ENCODE results near the gene ANKRD33.
A peak's percentile ranks its signal among the peaks of the same experiment; 100 is the strongest.

Gene ANKRD33

GRCh38 chr12:51907856-51908425 lies 20.0 kb downstream of the ANKRD33 start:
- TF ChIP-seq, protein P1, sequence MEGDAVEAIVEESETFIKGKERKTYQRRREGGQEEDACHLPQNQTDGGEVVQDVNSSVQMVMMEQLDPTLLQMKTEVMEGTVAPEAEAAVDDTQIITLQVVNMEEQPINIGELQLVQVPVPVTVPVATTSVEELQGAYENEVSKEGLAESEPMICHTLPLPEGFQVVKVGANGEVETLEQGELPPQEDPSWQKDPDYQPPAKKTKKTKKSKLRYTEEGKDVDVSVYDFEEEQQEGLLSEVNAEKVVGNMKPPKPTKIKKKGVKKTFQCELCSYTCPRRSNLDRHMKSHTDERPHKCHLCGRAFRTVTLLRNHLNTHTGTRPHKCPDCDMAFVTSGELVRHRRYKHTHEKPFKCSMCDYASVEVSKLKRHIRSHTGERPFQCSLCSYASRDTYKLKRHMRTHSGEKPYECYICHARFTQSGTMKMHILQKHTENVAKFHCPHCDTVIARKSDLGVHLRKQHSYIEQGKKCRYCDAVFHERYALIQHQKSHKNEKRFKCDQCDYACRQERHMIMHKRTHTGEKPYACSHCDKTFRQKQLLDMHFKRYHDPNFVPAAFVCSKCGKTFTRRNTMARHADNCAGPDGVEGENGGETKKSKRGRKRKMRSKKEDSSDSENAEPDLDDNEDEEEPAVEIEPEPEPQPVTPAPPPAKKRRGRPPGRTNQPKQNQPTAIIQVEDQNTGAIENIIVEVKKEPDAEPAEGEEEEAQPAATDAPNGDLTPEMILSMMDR (IDR thresholded peaks at IDR 0.05; ENCODE audit: low read depth, low read length, missing control alignments): no peak

GRCh38 chr12:51908876-51909592 lies 21.1 kb downstream of the ANKRD33 start:
- TF ChIP-seq, protein P1 (IDR thresholded peaks at IDR 0.05; ENCODE audit: low read depth, low read length, missing control alignments): no peak
- H3K4me3 ChIP-seq (replicated peaks; ENCODE audit: low read depth, low read length): no peak overlapping the region
- no peak for DNase-seq (ENCODE audit: extremely low read depth, low read depth)

More at GRCh38 chr12:51907856-51908425, 20.0 kb downstream of the ANKRD33 start:
- DNase-seq (ENCODE audit: extremely low read depth, low read depth): no peak
- peak overlapping the region; percentile 39 for H3K4me3 ChIP-seq (replicated peaks; ENCODE audit: low read depth, low read length)

DNA sequence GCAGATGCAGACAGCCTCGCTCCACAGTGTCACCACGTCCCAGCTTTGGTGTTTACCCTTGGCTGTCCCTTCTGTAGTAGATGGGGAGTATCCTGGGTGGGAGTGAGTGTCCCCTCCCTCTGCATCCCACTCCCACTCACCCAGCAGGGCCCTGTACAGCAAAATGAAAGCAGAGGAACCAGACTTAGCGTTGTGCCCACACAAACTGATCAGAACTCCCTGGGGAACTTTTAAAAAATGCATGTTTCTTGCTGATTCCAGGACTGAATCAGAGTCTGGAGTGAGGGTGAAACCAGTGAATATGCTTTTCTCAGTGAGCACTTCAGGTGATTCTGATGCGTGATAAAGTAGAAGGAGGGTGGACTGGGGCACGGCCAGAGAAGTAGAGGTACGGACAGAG lies 22.3 kb downstream of the ANKRD33 start:
- H3K4me3 ChIP-seq (replicated peaks; ENCODE audit: low read depth, low read length): no peak overlapping the region
- no peak for DNase-seq (ENCODE audit: extremely low read depth, low read depth)
- TF ChIP-seq, protein P1 (IDR thresholded peaks at IDR 0.05; ENCODE audit: low read depth, low read length, missing control alignments): no peak

- H3K4me3 ChIP-seq (replicated peaks; ENCODE audit: low read depth, low read length): no peak overlapping the region
- TF ChIP-seq, protein P1 (IDR thresholded peaks at IDR 0.05; ENCODE audit: low read depth, low read length, missing control alignments): no peak
- DNase-seq (ENCODE audit: extremely low read depth, low read depth): no peak
Observed at GRCh38 chr12:51910691-51911090, 22.8 kb downstream of the ANKRD33 start.

DNA sequence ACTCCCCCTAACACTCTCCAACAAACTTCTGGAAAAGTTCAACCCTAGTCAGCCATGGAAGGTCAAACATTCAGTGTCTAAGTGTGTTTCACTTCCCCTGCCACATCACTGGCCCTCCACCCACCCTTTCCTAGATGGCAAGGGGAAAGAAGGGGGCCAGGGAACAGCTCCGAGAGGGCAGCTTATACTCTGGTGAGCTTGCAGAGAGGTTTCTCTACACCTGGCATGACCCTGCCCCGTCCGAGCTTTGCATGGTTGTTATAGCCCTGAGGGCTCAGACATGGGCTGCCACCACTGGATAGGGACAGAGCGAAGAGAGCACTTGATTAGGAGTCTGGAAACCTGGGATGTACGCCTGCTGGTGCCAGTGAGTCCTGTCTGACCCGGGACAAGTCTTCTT lies 23.4 kb downstream of the ANKRD33 start:
- TF ChIP-seq, protein P1 (IDR thresholded peaks at IDR 0.05; ENCODE audit: low read depth, low read length, missing control alignments): no peak
- no peak for DNase-seq (ENCODE audit: extremely low read depth, low read depth)
- H3K4me3 ChIP-seq (replicated peaks; ENCODE audit: low read depth, low read length): no peak overlapping the region

DNA sequence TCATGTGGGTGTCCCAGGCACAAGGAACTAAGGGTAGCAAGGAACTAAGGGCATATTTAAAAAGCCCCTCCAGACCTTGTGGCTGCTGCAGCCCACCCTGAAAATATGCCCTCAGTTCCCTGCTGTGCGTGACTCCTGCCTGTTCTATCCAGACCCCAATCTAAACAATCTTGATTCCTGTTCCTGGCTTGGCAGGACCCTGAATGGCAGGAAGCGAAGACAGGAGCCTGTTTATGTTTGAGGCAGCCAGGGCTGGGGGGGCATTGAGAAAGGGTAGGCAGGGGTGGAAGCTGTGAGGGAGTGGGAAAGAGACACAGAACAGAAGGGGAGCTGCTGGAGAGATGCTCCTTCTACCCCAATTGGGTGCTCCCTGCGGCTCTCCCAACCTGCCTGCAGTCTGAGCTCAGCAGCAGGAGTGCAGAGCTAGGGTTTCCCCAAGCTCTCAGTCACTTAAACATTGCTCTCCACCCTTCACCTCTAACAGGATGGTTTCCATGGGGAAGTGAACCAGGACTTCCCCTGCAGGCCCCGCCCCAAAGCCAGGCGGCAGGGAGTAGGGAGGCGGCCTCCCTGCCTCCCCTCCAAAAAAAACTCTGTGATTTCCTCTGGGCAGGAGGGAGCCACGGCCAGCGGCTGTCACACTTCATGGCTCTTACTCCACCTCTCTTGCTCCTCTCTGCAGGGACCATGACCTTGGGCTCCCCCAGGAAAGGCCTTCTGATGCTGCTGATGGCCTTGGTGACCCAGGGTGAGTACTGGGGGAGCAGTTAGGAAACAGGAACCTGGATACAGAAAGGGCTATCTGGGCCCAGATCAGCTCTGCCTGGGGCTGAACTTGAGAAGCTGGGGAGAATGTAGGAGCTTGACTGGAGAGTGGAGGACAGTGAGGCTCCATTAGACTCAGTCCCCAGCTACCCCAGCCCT lies 24.1 kb downstream of the ANKRD33 start:
- no peak overlapping the region for H3K4me3 ChIP-seq (replicated peaks; ENCODE audit: low read depth, low read length)
- DNase-seq (ENCODE audit: extremely low read depth, low read depth): no peak

More for the DNA sequence above, 24.1 kb downstream of the ANKRD33 start:
- TF ChIP-seq, protein P1 (IDR thresholded peaks at IDR 0.05; ENCODE audit: low read depth, low read length, missing control alignments): no peak

All from HFF-Myc (cell line).